Right kidney (tissue), 1 donor: ENCODE results near the gene CAT.

Experiments used
- DNase-seq: peaks from one replicate; pipeline ENCODE4 v3.0.0-alpha.2; 2016

CAT gene

DNA sequence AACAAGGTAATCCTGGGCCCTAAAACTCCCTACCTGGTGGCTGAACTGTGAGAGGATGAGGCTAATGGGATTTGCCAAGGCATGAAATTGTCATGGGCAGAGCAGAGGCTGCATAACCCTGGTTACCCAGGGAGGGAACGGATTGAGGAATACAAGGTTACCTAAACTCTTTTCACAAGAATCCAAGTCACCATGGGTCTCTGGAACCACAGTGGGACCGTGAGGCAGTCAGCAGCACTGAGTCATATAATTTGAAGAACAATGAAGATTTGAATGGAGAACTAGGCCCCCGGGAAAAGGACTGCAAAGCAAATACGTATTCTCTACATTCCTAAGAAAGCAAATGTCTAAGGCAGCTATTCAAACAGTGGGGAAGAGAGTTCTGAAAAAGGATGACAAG, 19.8 kb downstream of the CAT start:
- DNase-seq = no peak

DNA sequence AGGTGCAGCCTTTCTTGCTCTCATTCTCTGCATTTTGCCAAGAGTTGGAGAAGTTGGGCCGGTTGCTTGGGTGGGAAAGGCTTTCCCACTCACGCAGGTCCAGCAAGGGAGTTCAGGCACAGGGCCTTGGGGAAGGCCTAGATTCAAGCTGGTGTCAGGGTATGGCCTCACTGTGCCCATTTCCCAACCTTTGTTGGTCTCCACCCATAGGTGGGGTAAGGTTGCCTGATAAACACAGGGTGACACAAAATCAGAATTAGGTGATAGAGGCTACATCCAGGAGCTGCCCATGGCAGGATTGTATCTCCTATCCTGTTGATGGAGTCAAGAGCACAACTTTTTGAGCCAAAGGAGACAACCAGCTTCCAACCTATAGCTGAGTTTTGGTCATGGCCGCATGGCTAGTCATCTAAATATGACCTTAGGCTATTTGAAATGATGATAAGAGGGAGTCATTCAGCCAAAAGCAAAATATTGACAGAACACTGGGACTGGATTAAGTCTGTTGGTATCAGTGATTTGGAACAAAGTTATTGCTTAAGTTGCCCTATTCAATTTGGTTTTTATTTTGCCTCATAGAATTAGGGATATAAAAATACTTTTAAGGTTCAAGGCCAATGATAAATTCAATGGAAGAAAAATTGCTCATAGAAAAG, 20.9 kb downstream of the CAT start:
- DNase-seq = no peak

DNA sequence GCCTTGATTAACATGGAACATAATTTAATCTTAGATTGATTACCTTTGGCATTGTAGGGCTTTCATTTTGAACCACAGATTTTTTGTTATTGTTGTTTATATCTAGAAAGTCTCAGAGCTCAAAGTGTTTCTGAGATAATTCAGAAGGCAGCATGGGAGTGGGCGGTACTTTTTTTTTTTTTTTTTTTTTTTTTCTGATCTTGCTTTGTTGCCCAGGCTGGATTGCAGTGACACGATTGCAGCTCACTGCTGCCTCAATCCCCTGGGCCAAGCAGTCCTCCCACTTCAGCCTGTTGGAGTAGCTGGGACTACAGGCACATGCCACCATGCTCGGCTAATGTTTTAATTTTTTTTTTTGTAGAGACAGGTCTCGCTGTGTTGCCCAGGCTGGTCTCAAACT, 21.5 kb downstream of the CAT start:
- DNase-seq = no peak

DNA sequence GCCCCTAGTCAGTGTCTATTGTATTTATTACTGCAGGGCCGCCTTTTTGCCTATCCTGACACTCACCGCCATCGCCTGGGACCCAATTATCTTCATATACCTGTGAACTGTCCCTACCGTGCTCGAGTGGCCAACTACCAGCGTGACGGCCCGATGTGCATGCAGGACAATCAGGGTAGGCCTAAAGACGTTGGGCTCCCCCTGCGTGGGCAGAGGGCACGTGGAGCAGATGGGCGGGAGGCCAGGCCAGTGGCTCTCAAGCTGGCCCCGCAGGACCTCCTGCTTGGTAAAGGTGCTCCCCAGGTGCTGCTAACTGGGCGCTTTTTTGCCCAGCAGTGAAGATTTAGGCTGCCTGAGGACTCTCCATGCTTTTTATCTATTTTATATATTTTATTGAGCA, 22.5 kb downstream of the CAT start:
- no peak for DNase-seq

DNA sequence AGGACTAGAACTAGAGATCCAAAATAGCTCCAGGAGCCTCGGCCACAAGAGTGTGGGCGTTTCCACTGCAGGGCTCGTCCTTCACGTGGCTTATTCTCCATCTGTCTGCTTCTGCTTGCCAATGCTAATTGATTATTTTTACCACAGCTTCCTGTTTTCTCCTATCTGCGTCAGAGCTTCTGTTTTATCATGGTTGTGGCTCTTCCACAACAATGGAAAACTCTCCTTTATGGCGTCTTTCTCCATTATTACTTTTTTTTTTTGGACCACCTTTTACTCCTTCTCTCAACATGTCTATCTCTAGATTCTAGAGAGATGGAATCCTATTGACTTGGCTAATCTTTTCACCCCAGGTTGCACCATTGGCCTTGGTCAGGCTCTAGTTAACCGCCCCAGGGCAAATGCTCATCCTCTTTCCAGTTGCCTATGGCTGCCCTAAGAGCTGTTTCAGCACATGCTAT, 25.9 kb downstream of the CAT start:
- no peak for DNase-seq

DNA sequence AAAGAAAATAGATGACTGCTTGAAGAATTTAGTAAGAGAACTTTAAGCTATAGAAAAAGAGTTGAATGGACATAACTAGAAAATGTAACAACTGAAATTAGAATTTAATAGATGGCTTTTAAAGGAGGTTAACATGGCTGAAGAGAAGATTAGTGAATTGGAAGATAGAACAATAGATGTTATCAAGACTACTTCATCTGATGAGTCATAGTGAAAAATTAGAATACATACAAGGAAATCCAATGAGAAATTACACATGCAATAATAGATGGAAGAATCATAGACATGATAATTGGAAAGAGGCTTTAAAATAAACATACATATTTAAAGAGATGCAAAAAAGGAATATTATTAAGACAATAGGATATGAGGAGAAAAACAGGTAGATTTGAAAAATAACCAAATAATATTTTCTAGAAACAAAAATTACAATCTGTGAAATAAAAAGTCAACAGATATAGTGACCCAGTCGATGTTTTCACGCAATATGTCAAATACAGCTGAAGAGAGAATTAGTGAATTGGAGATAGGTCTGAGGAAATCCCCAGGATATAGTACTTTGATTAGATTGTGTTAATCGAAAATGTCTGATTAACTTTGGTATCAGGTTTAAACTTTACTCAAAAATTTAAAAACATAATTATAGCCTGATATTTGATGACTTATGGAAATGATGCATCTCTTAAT, 28.2 kb downstream of the CAT start:
- no peak for DNase-seq

DNA sequence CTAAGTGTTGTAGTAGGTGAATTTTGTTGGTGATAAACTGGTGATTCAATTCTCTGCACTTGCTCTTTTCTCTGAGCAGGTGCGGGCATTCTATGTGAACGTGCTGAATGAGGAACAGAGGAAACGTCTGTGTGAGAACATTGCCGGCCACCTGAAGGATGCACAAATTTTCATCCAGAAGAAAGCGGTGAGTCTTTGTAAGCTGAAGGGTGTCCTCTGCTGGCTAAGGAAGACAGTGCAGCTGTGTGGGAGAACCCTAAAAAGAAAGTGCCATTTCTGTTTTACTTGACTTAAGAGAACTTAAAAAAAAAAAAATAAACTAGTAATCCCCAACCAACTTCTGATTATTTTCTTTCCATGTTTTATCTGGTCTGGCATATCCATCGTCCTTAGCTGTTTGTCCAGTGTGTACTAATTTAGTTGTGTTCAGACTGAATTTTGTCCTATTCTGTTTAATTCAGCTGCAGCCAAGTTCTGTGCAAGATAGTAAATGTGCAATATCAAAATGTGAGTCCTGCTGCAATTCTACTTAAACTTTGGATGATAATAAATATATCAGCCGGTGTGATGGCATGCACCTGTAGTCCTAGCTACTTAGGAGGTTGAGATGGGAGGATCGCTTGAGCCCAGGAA, 29.6 kb downstream of the CAT start:
- DNase-seq = no peak

DNA sequence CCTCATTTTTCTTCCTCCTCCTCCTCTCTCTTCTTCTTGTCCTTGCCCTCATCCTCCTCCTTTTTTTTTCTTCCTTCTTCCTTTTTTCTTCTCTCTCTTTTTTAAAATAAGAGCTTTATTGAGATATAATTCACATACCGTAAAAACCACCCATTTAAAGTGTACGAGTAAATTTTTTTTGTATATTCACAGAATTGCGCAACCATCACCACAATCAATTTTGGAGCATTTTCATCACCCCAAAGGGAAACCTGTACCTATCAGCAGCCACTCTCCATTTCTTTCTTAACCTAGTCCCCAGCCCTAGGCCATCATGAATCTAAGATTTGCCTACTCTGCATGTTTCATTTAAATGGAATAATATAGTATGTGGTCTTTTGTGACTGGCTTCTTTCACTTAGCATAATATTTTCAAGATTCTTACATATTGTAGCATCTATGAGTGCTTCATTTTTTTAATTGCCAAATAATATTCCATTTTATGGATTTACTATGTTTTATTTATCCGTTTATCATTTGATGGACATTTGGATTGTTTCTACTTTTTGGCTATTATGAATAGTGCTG, 35.0 kb downstream of the CAT start:
- no peak for DNase-seq

DNA sequence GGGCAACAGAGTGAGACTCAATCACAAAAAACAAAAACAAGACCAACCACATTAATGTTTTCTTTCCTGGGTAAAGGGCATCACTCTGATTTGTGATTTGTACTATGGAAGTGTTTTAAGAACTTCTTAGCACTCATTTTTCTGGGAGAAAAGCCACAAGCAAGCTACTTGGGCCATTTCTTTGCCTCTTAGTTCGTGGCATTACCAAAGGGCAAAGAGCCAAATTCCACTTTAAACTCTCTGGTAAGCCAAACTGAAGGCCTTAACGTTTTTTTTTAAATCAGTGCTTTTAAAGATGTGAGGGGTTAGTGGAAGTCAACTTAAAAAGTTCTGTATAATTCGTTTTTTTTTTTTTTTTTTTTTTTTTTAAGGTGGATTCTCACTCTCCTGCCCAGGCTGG, 36.9 kb downstream of the CAT start:
- no peak for DNase-seq

DNA sequence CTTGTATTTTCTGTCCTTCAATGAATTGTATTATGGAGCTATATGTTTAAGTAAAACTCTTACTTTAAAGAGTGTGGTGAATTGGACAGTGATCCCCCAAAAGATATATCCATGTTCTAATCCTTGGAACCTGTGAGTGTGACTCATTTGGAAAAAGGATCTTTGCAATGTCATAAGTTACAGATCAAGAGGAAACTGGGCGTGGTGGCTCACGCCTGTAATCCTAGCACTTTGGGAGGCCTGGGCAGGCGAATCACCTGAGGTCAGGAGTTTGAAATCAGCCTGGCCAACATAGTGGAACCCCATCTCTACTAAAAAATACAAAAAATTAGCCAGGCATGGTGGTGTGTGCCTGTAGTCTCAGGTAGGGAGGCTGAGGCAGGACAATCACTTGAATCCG, 38.1 kb downstream of the CAT start:
- DNase-seq = no peak

DNA sequence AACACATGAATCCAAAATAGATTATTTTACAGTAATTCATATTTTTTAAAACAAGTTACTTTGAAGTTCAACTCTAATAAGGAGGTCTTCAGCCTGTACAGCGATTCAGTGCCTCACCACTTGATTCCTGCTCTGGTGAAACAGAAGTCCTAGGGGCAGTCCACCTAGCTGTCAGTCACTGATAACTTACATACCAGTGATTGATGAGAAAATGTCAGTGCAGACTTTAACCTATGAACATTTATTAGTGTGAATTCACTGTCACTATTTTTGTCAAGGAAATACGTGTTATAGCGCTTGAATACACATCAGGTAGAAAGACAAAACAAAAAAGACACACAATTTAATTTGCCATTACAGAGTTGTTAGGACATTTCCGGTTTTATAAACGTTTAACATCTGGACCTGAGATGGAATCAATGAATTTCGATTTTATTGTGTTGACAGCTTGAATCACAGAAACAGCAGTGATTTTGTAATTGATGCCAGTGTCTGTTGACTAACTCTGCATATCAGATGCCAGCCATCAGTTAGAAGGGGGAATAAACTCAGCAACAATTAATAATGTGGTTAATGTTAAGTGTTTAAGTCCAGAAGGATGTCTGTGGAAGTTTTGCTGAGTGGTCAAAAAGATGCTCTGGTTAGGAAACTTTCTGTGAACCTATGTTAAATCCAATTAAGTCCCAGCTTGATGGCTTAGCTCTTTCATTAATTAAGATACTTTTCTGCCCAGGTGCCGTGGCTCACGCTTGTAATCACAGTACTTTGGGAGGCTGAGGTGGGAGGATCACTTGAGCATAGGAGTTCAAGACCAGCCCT, 40.3 kb downstream of the CAT start:
- no peak for DNase-seq

DNA sequence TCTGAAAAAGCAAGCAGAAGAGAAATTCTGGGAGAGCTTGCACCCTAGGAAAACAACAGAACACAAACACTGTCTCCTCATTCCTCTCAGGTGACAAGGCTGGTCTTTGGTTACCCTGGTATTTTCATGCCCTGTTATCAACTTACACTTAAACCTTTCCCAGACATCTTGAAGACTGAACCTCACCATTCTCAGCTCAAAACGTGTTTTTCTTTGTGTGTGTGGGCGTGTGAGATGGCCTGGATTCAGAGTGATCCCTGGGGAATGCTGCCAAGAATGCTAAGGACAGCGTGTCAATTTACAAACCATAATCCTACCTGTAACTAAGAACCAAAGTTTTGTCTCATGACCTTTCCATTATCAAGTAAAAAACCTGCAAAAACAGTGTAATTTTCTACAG, 41.6 kb downstream of the CAT start:
- DNase-seq = no peak

DNA sequence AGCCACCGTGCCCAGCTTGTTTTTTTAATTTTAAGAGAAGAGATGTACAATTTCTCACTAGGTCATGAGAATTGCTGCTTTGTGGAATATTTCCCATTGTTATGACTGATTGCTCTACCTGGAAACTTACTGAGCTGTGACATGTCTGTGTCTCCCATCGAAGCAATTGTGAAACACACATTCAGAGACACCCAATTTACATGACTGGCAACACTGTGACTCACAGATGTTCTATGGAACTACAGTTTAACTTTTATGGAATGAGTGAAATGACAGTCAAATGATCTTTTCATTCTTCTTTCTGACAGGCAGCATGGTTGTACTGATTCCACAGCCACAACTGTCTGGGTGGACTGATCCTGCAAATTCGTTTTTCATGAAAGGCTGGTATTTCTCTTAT, 42.6 kb downstream of the CAT start:
- no peak for DNase-seq

DNA sequence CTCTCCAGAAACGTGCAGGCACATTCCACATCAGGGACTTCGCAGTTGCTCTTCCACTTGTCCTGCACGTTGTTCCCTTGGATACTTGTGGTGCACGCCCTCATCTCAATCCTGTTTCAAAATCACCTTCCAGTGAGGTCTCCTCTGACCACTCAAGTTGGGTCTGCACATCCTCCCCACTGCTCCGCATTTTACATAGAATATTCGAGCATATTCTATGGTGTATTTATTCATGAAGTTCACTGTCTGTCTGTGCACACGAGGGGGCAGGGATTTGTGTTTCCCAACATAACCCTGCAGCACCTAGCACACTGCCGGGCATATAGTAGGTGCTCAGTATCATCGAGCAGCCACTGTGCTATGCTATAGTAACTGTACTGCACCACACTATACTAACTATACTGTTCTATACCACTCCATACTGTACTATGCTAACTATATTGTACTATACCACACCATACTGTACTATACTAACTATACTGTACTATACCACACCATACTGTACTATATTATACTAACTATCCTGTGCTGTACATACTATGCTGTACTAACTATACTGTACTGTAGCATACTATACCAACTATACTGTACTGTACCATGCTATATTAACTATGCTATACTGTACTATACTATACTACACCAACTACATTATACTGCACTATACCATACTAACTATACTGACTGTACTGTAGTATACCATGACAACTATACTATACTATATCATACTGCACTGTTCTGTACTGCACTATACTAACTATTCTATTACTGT, 44.6 kb downstream of the CAT start:
- DNase-seq = no peak

DNA sequence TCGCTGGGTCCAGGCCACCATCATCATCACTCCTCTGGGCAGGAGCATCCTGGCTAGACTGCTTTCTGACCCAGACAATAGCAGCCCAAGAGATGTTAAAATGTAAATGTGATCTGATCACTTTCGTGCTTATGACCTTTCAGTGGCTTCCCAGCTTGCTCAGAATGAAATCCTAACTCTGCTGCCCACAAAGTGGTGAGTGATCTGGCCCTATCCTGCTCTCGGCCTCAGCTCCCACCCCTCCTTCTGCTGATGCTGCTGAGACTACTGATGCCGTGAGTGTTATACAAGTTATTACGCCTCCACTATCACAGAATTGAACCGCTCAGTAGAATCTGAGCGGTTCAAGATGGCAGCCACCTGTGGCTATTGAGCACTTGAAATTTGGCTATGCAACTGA, 48.7 kb downstream of the CAT start:
- no peak for DNase-seq

DNA sequence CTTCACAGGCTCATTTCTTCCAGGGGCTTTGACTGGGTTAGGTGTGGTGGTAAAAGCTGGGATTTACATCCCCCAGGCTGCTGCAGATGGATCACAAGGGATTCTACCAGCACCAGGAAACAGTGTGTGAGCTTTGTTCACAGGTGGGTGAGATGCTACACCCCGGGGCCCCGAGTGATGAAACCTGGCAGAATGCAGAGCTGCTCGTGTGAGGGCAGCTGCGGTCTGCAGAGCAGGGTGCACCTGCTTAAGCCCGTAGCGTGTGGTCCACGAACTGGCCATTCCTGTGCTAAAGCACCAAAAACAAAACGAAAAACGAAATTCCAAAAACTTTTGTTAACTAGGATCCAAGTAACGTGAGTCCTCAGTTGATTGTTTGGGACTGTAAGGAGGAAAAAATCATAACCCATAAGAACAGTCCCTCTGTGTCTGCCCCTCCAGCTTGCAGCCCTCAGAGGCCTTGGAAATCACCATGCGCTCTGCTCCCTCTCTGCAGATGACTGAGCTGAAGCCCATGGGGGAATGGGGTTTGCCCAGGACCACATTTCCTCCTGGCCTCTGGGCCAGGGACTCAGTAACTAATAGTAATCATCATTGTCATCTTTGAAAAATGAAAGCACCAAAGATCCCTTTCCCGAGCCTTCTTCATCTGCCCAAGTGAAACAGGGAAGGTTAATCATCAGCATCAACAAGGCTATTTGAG, 50.3 kb downstream of the CAT start:
- DNase-seq = no peak

DNA sequence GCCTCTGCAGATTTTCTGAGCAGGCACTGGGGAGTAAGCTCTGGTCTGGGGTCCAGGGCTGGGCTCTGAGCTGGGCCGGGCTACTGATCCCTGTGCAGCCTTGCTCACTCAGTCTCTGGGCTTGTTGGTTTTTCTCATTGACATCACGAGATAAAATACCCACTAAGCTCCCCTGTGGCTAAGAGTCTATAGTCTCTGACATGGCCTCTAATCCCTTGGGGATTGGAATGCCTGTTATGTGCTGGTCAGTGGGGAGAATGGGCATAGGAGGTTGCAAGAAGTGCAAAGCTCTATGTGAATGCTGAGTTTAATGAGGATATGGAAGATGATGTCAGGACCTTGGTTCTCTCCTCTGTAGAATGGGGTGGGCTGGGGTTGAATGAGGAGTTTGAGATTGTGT, 51.6 kb downstream of the CAT start:
- no peak for DNase-seq

DNA sequence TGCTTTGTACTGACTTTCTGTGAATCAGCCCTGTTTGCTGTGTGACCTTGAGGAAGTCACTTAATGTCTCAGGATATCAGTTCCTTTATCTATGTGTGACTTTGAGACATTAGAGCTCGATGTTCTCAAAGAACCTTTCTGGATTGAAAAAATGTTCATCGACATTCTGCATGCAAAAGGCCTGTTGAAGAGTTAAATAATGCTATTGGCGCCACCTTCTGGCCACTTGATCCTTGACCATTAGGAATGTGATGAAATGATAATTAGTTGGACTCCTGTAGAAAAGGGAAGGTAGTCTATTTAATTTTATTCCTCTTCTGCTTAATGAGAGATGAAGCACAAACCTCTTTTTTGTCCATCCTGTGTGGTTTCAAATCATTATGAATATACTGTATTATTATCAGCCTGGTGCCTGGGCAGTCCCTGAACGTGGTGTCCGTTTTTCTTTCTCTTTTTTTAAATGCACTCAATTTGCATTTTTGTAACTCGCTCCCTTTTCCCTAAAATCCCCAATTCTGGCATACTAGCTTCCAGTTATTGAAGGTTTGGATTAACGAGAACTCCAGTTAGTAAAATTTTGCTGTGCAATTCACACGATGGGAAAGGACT, 54.2 kb downstream of the CAT start:
- no peak for DNase-seq

DNA sequence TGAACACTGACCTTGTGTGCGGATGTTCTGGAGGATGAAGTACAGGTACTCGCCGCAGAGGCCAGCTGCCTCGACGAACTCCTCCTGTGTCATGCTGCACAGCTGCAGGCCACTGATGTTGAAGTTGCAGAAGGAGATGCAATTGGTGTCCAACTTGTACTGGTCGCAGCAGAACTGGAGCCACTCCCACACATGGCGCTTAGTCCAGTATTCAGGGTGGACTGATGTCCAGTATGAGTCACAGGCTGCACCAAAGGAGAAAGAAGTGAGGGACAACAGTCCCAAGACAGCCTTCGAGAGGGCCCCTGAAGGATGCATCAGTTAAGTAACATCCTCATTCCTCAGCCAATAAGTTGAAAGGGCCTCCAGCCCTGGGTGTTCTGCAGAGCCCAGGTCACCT, 54.7 kb downstream of the CAT start:
- DNase-seq = no peak

DNA sequence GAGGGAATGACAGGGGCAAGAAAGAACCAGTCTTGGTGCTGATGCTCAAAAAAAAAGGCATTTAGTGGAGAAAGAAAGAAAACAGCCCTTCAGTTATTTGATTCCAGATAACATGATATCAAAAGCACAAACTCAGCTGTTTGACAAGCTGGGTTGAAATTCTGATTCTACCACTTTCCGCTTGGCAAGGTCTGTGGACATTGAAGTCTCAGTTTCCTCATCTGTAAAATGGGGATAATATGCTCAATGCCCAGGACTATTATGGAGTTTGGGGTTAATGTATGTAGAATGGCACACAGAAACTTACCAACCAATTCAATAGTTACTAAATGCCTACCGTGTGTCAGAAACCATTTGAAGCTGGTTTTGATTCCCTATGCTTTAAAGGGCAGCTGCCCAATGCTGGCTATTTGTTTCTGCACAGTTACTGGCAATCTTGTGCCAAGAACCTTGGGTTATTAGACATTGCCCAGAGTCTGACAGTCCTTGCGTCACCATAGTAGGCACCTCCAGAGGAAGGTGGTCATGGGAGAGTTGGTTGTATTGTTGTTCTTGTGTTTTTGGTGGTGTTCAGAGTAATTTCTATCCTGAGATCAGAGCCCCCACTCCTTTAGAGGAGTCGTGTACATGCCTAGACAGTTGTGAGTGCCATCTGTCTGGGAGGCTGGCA, 55.3 kb downstream of the CAT start:
- DNase-seq = no peak
